Measurements from ENCODE around the gene RBM7.

DNA sequence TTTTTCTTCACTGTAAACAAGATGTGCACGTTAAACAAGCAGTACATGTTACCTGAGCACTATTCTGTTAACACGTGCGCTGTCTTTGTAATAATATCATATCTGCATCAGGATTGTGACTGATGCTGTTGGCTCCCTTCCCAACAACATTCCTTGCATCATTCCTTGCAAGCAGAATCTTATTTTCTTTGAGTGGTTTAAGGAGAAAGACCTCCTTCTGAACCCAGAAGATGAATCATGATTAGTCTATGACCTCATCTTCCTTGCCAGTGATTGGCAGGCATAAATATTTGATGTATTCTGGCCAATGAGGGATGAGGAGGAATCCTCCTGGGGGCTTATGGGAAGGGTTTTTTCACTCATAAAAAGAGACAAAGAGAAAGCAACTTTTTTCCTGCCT is 46.4 kb upstream of the RBM7 start:
- TF ChIP-seq, protein P1, sequence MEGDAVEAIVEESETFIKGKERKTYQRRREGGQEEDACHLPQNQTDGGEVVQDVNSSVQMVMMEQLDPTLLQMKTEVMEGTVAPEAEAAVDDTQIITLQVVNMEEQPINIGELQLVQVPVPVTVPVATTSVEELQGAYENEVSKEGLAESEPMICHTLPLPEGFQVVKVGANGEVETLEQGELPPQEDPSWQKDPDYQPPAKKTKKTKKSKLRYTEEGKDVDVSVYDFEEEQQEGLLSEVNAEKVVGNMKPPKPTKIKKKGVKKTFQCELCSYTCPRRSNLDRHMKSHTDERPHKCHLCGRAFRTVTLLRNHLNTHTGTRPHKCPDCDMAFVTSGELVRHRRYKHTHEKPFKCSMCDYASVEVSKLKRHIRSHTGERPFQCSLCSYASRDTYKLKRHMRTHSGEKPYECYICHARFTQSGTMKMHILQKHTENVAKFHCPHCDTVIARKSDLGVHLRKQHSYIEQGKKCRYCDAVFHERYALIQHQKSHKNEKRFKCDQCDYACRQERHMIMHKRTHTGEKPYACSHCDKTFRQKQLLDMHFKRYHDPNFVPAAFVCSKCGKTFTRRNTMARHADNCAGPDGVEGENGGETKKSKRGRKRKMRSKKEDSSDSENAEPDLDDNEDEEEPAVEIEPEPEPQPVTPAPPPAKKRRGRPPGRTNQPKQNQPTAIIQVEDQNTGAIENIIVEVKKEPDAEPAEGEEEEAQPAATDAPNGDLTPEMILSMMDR (IDR thresholded peaks at IDR 0.05): no peak
- no peak for TF ChIP-seq EP300 (IDR thresholded peaks at IDR 0.05)
- no peak for TF ChIP-seq POLR2A (IDR thresholded peaks at IDR 0.05)
- no peak for TF ChIP-seq POLR2AphosphoS5 (IDR thresholded peaks at IDR 0.05)
